Osteoblast (primary cell): ENCODE measurements around the gene TENM3. TPM values are rescaled to one million over a fixed set of nuclear protein-coding genes. Genes with fewer than 3 reads are reported as not detected.
A peak's percentile ranks its signal among the peaks of the same experiment; 100 is the strongest.

Source experiments
- DNase-seq: peaks from one replicate; pipeline ENCODE4 v3.0.0; 2011; ENCODE audit warnings: low spot score, mixed read lengths; ENCODE audit not compliant: insufficient read length; ENCODE audit errors: missing footprints
- H2AFZ ChIP-seq: 2 replicates; pipeline ENCODE4 v1.6.0; 2011; ENCODE audit warnings: mild to moderate bottlenecking, low read length
- H3K27ac ChIP-seq: 2 replicates; pipeline ENCODE4 v1.5.1; 2011; ENCODE audit warnings: mild to moderate bottlenecking, low read depth, low read length, moderate library complexity
- H3K27me3 ChIP-seq: 2 replicates; pipeline ENCODE4 v1.6.0; 2012; ENCODE audit warnings: mild to moderate bottlenecking, control low read depth, inconsistent platforms, low read length, moderate library complexity; ENCODE audit not compliant: insufficient read depth
- H3K36me3 ChIP-seq: 2 replicates; pipeline ENCODE4 v1.5.1; 2011; ENCODE audit warnings: mild to moderate bottlenecking, low read length, control low read depth, moderate library complexity; ENCODE audit not compliant: insufficient read depth
- H3K4me1 ChIP-seq: 2 replicates; pipeline ENCODE4 v1.5.1; 2011; ENCODE audit warnings: mild to moderate bottlenecking, low read length, control low read depth, moderate library complexity; ENCODE audit not compliant: insufficient read depth
- H3K4me2 ChIP-seq: 2 replicates; pipeline ENCODE4 v1.6.0; 2011; ENCODE audit warnings: mild to moderate bottlenecking, low read length; ENCODE audit not compliant: insufficient read depth
- H3K4me3 ChIP-seq: fragments of 200-600 bp; sonication (generic); 3 replicates; pipeline ENCODE4 v1.5.1; 2012; ENCODE audit warnings: mild to moderate bottlenecking, low read length, inconsistent platforms; ENCODE audit not compliant: insufficient read depth
- H3K79me2 ChIP-seq: 2 replicates; pipeline ENCODE4 v1.6.0; 2012; ENCODE audit warnings: mild to moderate bottlenecking, low read length, control low read depth, inconsistent platforms; ENCODE audit not compliant: insufficient read depth
- H3K9me3 ChIP-seq: 2 replicates; pipeline ENCODE4 v1.5.1; 2011; ENCODE audit warnings: low read depth, low read length, control low read depth
- H4K20me1 ChIP-seq: 2 replicates; pipeline ENCODE4 v1.6.0; 2012; ENCODE audit warnings: mild to moderate bottlenecking, low read length, control low read depth; ENCODE audit not compliant: insufficient read depth
- total RNA-seq: library from RNA; depleted of rRNA; stranded (reverse); fragments of >200 nt; gene quantifications from 2 replicates; pipeline ENCODE4 v1.2.3, GENCODE V29; 2012
- TF ChIP-seq, protein P1 (sequence below): IDR thresholded peaks from 2 replicates; pipeline ENCODE4 v1.5.1; 2011; ENCODE audit warnings: mild to moderate bottlenecking, low read depth, low read length, moderate library complexity; ENCODE audit errors: extremely low read depth

The TENM3 gene
- total RNA-seq, 1 donor, result 59.0 TPM

DNA sequence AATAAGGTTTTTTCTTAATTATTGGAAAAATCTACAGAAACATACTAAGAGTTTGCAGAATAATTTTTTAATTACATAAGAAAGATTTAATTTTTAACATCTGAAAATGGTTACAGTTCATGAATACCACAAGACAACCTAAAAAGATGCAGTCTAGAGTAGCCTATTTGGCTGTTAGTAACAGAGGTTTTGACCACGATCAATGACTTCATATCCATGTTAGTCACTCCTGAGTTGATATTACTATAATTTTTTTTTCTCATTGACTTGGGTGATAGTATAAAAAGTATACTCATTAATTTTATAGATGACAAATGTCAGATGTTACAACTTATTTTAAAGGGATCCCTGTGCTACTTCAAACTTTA lies 401.5 kb downstream of the TENM3 start:
- peaks cover 17% of the 10 kb centered on the region for H3K4me1 ChIP-seq
- peaks cover 3% of the 10 kb centered on the region for H3K9me3 ChIP-seq
- H2AFZ ChIP-seq, result no peak overlapping the region
- H3K4me3 ChIP-seq, result no peak overlapping the region
- TF ChIP-seq, protein P1, sequence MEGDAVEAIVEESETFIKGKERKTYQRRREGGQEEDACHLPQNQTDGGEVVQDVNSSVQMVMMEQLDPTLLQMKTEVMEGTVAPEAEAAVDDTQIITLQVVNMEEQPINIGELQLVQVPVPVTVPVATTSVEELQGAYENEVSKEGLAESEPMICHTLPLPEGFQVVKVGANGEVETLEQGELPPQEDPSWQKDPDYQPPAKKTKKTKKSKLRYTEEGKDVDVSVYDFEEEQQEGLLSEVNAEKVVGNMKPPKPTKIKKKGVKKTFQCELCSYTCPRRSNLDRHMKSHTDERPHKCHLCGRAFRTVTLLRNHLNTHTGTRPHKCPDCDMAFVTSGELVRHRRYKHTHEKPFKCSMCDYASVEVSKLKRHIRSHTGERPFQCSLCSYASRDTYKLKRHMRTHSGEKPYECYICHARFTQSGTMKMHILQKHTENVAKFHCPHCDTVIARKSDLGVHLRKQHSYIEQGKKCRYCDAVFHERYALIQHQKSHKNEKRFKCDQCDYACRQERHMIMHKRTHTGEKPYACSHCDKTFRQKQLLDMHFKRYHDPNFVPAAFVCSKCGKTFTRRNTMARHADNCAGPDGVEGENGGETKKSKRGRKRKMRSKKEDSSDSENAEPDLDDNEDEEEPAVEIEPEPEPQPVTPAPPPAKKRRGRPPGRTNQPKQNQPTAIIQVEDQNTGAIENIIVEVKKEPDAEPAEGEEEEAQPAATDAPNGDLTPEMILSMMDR, result no peak
- no peak overlapping the region for H3K4me2 ChIP-seq
- no peak for DNase-seq
- no peaks in the 10 kb centered on the region for H3K36me3 ChIP-seq
- no peaks in the 10 kb centered on the region for H3K27me3 ChIP-seq
- peak overlapping the region; percentile 88 for H3K27ac ChIP-seq
- no peaks in the 10 kb centered on the region for H3K79me2 ChIP-seq
- H4K20me1 ChIP-seq, result no peaks in the 10 kb centered on the region

DNA sequence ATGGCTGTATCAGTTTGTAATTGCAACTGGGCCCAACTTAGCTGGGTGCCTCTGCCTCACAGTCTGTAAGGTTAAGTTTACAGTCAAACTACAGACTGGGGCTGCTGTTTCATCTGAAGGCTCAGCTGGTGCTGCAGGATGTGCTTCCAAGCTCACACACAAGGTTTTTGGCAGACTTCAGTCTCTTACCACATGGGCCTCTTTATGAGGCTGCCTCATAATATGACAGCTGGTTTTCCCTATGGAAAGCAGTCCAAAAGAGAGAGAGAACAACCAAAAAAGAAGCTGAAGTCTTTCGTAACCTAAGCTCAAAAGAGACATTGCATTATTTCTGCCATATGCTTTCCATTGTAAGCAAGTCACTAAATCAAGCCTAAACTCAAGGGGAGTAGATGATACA lies 402.3 kb downstream of the TENM3 start:
- Histone ChIP-seq H3K27me3 (no peaks in the 10 kb centered on the region), H4K20me1 (no peaks in the 10 kb centered on the region), H3K27ac (no peak overlapping the region), H3K79me2 (no peaks in the 10 kb centered on the region), H3K36me3 (no peaks in the 10 kb centered on the region), H3K4me3 (no peak overlapping the region), H3K4me1 (peaks cover 17% of the 10 kb centered on the region), H3K4me2 (no peak overlapping the region), H3K9me3 (peaks cover 3% of the 10 kb centered on the region), H2AFZ (no peak overlapping the region)
- TF ChIP-seq, protein P1, result no peak
- no peak for DNase-seq

DNA sequence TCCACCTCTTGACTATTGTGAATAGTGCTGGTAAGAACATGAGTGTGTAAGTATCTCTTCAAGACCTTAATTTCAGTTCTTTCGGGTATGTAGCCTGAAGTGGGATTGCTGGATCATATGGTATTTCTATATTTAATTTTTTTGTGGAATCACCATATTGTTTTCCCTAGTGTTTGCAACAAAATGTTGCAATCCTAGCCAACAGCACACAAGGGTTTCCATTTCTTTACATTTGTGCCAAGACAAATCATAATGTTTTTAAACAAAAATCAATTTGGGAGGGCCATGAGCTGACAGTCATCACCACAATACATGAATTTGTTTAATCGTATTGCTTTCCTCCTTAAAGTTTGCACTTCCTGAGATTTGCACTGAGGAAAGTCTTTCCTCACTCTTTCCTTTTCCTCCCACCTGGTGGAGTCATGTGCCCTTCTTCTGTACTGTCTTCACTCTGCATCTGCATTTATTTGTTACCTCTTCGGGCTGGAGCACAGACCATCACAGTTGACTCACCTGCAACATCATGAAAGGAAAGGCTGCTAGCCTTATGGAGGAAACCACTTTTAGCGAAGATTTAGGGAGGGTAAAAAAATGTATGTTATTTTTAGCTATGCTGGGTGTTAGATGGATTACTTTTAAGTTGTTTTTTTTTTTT lies 404.6 kb downstream of the TENM3 start:
- Histone ChIP-seq H3K4me2 (no peak overlapping the region), H3K9me3 (peaks cover 3% of the 10 kb centered on the region), H2AFZ (no peak overlapping the region), H3K27ac (no peak overlapping the region), H3K4me1 (peaks cover 17% of the 10 kb centered on the region), H3K36me3 (no peaks in the 10 kb centered on the region), H3K4me3 (no peak overlapping the region), H3K79me2 (no peaks in the 10 kb centered on the region), H4K20me1 (no peaks in the 10 kb centered on the region), H3K27me3 (no peaks in the 10 kb centered on the region)
- DNase-seq, result no peak
- TF ChIP-seq, protein P1, result no peak

DNA sequence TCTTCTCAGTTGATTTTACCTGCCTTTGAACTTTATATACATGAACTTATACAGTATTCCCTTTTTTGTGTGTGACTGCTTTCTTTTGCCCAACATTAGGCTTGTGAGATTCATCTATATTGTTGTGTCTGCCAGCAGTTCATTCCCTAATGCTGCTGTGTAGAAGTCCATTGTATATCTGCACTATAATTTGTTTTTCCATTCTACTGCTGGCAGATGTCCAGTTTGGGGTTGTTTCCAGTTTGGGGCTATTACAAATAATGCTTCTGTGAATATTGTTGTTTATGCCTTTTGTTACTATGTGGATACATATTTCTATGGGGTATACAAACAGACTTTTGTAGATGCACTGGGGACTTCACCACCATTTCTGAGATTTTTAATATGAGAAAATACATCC lies 405.6 kb downstream of the TENM3 start:
- Histone ChIP-seq H2AFZ (no peak overlapping the region), H3K27me3 (no peaks in the 10 kb centered on the region), H3K4me3 (no peak overlapping the region), H3K4me1 (peaks cover 10% of the 10 kb centered on the region), H3K36me3 (no peaks in the 10 kb centered on the region), H3K9me3 (peaks cover 3% of the 10 kb centered on the region), H3K4me2 (no peak overlapping the region), H3K79me2 (no peaks in the 10 kb centered on the region), H4K20me1 (no peaks in the 10 kb centered on the region), H3K27ac (no peak overlapping the region)
- TF ChIP-seq, protein P1, result no peak
- DNase-seq, result no peak
